Glutamatergic neuron (in vitro differentiated cells): ENCODE data around the gene SHC4. TPM values are rescaled to one million over a fixed set of nuclear protein-coding genes. Genes with fewer than 3 reads are reported as not detected.

Source experiments
- DNase-seq: peaks from one replicate; pipeline ENCODE4 v3.0.0; 2022
- H3K27ac Mint-ChIP-seq: one replicate; pipeline ENCODE4 v1.8.0; 2020; ENCODE audit warnings: mild to moderate bottlenecking, mixed read lengths, inconsistent platforms; ENCODE audit not compliant: unreplicated experiment
- H3K27me3 Mint-ChIP-seq: one replicate; pipeline ENCODE4 v1.8.0; 2020; ENCODE audit warnings: mild to moderate bottlenecking, moderate library complexity, mixed read lengths, inconsistent platforms; ENCODE audit not compliant: unreplicated experiment
- H3K36me3 Mint-ChIP-seq: one replicate; pipeline ENCODE4 v1.8.0; 2020; ENCODE audit warnings: mild to moderate bottlenecking, mixed read lengths, inconsistent platforms; ENCODE audit not compliant: unreplicated experiment
- H3K4me1 Mint-ChIP-seq: one replicate; pipeline ENCODE4 v1.8.0; 2020; ENCODE audit warnings: mild to moderate bottlenecking, low read depth, mixed read lengths, inconsistent platforms; ENCODE audit not compliant: unreplicated experiment
- H3K4me3 Mint-ChIP-seq: one replicate; pipeline ENCODE4 v1.8.0; 2020; ENCODE audit warnings: mild to moderate bottlenecking, mixed read lengths, inconsistent platforms; ENCODE audit not compliant: unreplicated experiment
- H3K9me3 Mint-ChIP-seq: one replicate; pipeline ENCODE4 v1.8.0; 2020; ENCODE audit warnings: mild to moderate bottlenecking, moderate library complexity, mixed read lengths, inconsistent platforms; ENCODE audit not compliant: unreplicated experiment
- CTCF ChIP-seq: fragments of 200-600 bp; sonication (generic); IDR thresholded peaks from one replicate; pipeline ENCODE4 v1.5.0; 2021; ENCODE audit not compliant: partially characterized antibody, unreplicated experiment
- total RNA-seq: library from RNA; stranded (reverse); fragmentation: NEBNext Ultra II Directional; extraction: Animal tissue kit (Norgen Biotek cat#: 25700); gene quantifications from one replicate; pipeline ENCODE4 v1.2.1, GENCODE V29; 2021; ENCODE audit not compliant: unreplicated experiment

Gene SHC4
- total RNA-seq, 1 donor from 2014 or later: 4.4 TPM

GRCh38 chr15:48875241-48875960 lies 88.3 kb downstream of the SHC4 start:
- Mint-ChIP-seq H3K27ac (no peak overlapping the region), H3K4me1 (peaks cover 6% of the 10 kb centered on the region), H3K4me3 (no peak overlapping the region), H3K36me3 (no peaks in the 10 kb centered on the region), H3K27me3 (peaks cover 4% of the 10 kb centered on the region), H3K9me3 (peaks cover 6% of the 10 kb centered on the region)
- TF ChIP-seq CTCF: no peak
- no peak for DNase-seq

DNA sequence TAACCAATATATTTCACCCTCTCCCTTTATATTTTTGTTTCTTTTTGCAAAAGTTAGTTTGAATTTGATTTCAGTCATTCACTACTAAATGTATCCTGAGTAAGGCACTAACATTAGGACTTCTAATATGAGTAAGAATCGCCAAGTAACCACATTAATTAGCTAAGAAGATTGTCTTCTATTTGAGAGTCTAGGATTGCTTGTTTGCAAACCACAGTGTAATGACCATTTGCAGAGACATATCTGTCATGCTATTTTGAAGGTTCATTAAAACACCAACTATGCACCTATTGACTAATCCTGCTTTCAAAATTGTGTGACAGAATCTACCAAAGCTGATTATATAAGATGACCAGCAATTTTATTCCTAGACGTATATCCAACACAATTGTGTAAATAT lies 91.1 kb downstream of the SHC4 start:
- no peaks in the 10 kb centered on the region for H3K4me1 Mint-ChIP-seq
- H3K9me3 Mint-ChIP-seq: peaks cover 2% of the 10 kb centered on the region
- no peak overlapping the region for H3K27ac Mint-ChIP-seq
- H3K27me3 Mint-ChIP-seq: no peaks in the 10 kb centered on the region
- TF ChIP-seq CTCF: no peak
- no peak for DNase-seq
- H3K36me3 Mint-ChIP-seq: no peaks in the 10 kb centered on the region
- H3K4me3 Mint-ChIP-seq: no peak overlapping the region

DNA sequence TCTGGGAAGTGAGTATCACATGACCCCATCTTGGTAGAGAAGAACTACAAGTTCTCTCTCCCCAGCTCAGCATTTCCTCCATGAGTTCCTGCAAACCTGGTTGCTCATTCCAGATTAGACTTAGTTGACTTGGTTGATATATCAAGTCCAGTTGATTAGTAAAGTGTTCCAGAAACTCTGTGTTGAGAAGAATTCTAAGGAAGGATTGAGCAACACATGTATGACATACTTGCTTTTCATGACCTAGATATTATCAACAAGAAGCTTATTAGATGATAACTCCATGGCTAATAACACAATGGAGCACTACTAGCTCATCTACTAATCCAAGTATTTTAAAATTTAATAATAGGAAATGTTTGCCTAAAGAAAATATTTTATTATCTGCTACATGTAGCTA lies 92.2 kb downstream of the SHC4 start:
- no peaks in the 10 kb centered on the region for H3K27me3 Mint-ChIP-seq
- no peaks in the 10 kb centered on the region for H3K36me3 Mint-ChIP-seq

DNA sequence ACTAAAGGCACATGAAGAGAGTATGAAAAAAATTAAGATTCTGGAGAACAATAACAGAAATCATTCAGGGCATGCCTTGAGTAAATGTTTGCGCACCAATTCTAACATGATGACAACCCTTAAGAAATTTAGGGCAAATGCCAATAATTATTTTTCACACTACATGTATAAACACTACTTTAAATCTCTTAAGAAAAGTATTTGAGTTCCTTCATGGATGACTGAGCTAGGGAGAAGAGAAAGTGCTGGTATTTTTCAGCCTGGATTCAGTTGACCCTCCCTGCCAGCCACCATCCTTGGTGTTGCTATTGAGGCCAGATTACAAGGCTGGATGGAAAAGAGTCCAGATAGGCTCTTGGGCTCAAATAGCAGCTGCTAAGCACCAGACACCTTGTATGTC lies 93.8 kb downstream of the SHC4 start:
- Mint-ChIP-seq H3K4me3 (no peak overlapping the region), H3K27me3 (peaks cover 2% of the 10 kb centered on the region), H3K4me1 (peaks cover 15% of the 10 kb centered on the region), H3K36me3 (no peaks in the 10 kb centered on the region), H3K27ac (no peak overlapping the region), H3K9me3 (no peaks in the 10 kb centered on the region)
- no peak for TF ChIP-seq CTCF
- DNase-seq: no peak

More for the DNA sequence above, 92.2 kb downstream of the SHC4 start:
- Mint-ChIP-seq H3K27ac (no peak overlapping the region), H3K9me3 (no peaks in the 10 kb centered on the region), H3K4me1 (peaks cover 3% of the 10 kb centered on the region), H3K4me3 (no peak overlapping the region)
- DNase-seq: no peak
- TF ChIP-seq CTCF: no peak

DNA sequence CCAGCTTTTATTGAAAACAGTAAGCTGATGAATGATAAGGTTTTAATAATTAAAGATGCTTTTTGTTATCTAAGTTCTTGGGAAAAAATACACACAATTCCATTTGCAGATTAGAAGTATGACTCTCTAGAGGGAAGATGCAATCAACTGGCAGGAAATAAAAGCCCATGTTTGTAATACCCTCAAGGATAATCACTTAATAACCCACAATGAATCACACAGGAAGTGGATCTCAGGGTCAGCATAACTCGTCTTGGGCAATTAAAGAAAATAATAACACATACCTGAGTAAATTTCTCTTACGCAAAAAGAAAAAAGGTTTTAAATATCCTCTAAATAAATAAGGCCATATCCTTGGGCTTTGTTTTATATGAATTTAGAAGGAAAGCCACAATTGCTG lies 95.2 kb downstream of the SHC4 start:
- no peaks in the 10 kb centered on the region for H3K9me3 Mint-ChIP-seq

More for the DNA sequence above, 95.2 kb downstream of the SHC4 start:
- H3K36me3 Mint-ChIP-seq: no peaks in the 10 kb centered on the region
- TF ChIP-seq CTCF: no peak
- H3K4me1 Mint-ChIP-seq: peaks cover 15% of the 10 kb centered on the region
- no peak for DNase-seq
- H3K27me3 Mint-ChIP-seq: peaks cover 3% of the 10 kb centered on the region
- H3K4me3 Mint-ChIP-seq: no peak overlapping the region
- H3K27ac Mint-ChIP-seq: no peak overlapping the region
